Brain microvascular endothelial cell (primary cell): ENCODE data around the gene EVA1B.
A peak's percentile ranks its signal among the peaks of the same experiment; 100 is the strongest.

Experiments used
- DNase-seq: peaks from one replicate; pipeline ENCODE4 v3.0.0-alpha.2; 2020
- H3K27ac ChIP-seq: fragments of 250-450 bp; sonication (Bioruptor Pico); 2 replicates; pipeline ENCODE4 v1.5.1; 2020; ENCODE audit warnings: mild to moderate bottlenecking, moderate library complexity
- H3K27me3 ChIP-seq: fragments of 250-450 bp; sonication (Bioruptor Pico); replicated peaks from 2 replicates; pipeline ENCODE4 v1.5.1; 2020; ENCODE audit warnings: mild to moderate bottlenecking
- H3K36me3 ChIP-seq: fragments of 250-450 bp; sonication (Bioruptor Pico); replicated peaks from 2 replicates; pipeline ENCODE4 v1.5.1; 2020; ENCODE audit warnings: mild to moderate bottlenecking
- H3K4me3 ChIP-seq: 2 replicates; pipeline ENCODE4 v1.5.1; 2011; ENCODE audit warnings: low read depth, mild to moderate bottlenecking, control low read depth, low read length, moderate library complexity
- in situ Hi-C: cut with HindIII; loops from 2 replicates; pipeline ENCODE4 v1.10.0; 2017; ENCODE audit warnings: low sequenced_read_pairs, low pct_ligation_motif_present
- TF ChIP-seq, protein P1 (sequence below): IDR thresholded peaks from 2 replicates; pipeline ENCODE4 v1.5.1; 2011; ENCODE audit warnings: low read depth, mild to moderate bottlenecking, moderate library complexity, low read length, control low read depth, inconsistent platforms; ENCODE audit errors: missing control alignments

Gene EVA1B

GRCh38 chr1:36326499-36326898, 3.1 kb upstream of the EVA1B start:
- H3K36me3 ChIP-seq = peaks cover 7% of the 10 kb centered on the region
- TF ChIP-seq, protein P1, sequence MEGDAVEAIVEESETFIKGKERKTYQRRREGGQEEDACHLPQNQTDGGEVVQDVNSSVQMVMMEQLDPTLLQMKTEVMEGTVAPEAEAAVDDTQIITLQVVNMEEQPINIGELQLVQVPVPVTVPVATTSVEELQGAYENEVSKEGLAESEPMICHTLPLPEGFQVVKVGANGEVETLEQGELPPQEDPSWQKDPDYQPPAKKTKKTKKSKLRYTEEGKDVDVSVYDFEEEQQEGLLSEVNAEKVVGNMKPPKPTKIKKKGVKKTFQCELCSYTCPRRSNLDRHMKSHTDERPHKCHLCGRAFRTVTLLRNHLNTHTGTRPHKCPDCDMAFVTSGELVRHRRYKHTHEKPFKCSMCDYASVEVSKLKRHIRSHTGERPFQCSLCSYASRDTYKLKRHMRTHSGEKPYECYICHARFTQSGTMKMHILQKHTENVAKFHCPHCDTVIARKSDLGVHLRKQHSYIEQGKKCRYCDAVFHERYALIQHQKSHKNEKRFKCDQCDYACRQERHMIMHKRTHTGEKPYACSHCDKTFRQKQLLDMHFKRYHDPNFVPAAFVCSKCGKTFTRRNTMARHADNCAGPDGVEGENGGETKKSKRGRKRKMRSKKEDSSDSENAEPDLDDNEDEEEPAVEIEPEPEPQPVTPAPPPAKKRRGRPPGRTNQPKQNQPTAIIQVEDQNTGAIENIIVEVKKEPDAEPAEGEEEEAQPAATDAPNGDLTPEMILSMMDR = no peak
- H3K27me3 ChIP-seq = no peaks in the 10 kb centered on the region
- H3K4me3 ChIP-seq = no peak overlapping the region
- DNase-seq = no peak
- in situ Hi-C loops = no loop called here
- H3K27ac ChIP-seq = no peak overlapping the region

DNA sequence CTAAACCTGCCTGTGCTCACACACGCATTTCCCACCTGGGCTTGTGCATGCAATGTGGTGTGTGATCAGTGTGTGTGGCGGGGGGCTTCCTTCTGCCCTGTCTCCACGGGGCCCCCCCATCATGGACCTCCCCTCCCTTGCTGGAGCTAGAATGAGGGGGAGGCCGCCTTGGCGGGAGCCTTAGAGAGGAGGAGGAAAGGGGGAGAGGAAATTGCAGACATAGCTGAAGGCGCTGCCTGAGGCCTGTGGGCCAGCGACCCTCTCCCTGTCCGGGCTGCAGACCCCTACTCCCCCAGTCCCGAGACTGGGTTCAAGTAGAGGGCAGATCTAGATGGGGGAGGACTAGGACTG, 883 bp upstream of the EVA1B start:
- in situ Hi-C loops = no loop called here
- Histone ChIP-seq H3K27me3 (no peaks in the 10 kb centered on the region), H3K27ac (no peak overlapping the region), H3K4me3 (no peak overlapping the region), H3K36me3 (peaks cover 8% of the 10 kb centered on the region)
- DNase-seq = no peak
- TF ChIP-seq, protein P1 = no peak

GRCh38 chr1:36322786-36323635, 434 bp downstream of the EVA1B start:
- peak; percentile 46 for DNase-seq
- peaks cover 8% of the 10 kb centered on the region for H3K36me3 ChIP-seq
- H3K27ac ChIP-seq = peak overlapping the region; percentile 79
- in situ Hi-C loops = no loop called here
- peak overlapping the region; percentile 79 for H3K4me3 ChIP-seq
- H3K27me3 ChIP-seq = no peaks in the 10 kb centered on the region
- TF ChIP-seq, protein P1 = no peak

DNA sequence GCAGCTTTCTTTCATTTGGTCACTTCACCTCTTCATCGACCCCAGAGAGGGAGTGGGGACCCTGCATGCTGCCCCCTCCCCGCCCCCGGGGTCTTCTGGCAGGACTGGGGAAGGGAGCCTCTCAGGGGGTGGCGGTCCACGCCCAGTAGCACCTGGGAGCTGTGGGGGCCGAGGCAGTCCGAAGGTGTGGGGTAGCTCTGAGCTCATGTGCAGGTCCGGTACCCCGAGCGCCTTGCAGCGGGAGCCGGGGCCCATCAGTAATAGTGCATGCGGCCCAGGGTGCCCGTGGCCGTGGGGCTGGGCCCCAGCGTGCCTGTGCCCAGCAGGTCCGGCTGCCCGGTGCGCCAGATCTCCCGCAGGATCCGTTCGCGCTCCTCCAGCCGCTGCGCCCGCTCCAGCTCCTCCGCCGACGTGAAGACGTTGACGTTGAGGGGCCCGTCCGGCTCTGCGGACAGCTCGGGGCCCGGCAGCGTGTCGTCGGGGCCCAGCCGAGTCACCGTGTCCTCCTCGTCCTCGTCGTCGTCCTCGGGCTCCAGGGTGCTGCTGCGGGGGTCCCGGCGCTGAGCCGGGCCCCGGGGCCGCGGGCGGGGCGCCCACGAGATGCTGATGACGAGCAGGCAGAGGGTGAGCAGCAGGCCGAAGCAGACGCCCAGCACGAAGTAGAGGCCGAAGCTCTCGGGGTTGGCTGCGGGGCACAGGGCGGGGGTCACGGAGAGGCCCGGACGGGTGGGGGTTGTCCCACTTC, 1.2 kb downstream of the EVA1B start:
- Histone ChIP-seq H3K36me3 (peaks cover 13% of the 10 kb centered on the region), H3K27me3 (no peaks in the 10 kb centered on the region), H3K4me3 (peak overlapping the region; percentile 79), H3K27ac (peak overlapping the region; percentile 79)
- in situ Hi-C loops = no loop called here
- TF ChIP-seq, protein P1 = no peak
- DNase-seq = no peak

GRCh38 chr1:36321119-36321951, 2.1 kb downstream of the EVA1B start:
- TF ChIP-seq, protein P1 = no peak
- in situ Hi-C loops = no loop called here
- Histone ChIP-seq H3K27ac (peak overlapping the region; percentile 79), H3K27me3 (no peaks in the 10 kb centered on the region), H3K4me3 (peak overlapping the region; percentile 79), H3K36me3 (peaks cover 17% of the 10 kb centered on the region)
- peak; percentile 65 for DNase-seq
